Occipital lobe (tissue), 2 donors: ENCODE measurements around the gene MXRA5. TPM values are rescaled to one million over a fixed set of nuclear protein-coding genes. Genes with fewer than 3 reads are reported as not detected.
"Not testable (repeated sequence)": the region's sequence is repeated elsewhere in the genome, so short reads cannot be mapped to it uniquely, and the experiment has no call there.

Experiments used
- DNase-seq: peaks from one replicate; lab custom pipeline; 2025; lab: John Stamatoyannopoulos, UW
- total RNA-seq: library from RNA; depleted of rRNA; stranded (reverse); fragments of >200 nt; gene quantifications from one replicate; pipeline ENCODE4 v1.2.3, GENCODE V29; 2014

The MXRA5 gene
- total RNA-seq = 1.7 TPM

DNA sequence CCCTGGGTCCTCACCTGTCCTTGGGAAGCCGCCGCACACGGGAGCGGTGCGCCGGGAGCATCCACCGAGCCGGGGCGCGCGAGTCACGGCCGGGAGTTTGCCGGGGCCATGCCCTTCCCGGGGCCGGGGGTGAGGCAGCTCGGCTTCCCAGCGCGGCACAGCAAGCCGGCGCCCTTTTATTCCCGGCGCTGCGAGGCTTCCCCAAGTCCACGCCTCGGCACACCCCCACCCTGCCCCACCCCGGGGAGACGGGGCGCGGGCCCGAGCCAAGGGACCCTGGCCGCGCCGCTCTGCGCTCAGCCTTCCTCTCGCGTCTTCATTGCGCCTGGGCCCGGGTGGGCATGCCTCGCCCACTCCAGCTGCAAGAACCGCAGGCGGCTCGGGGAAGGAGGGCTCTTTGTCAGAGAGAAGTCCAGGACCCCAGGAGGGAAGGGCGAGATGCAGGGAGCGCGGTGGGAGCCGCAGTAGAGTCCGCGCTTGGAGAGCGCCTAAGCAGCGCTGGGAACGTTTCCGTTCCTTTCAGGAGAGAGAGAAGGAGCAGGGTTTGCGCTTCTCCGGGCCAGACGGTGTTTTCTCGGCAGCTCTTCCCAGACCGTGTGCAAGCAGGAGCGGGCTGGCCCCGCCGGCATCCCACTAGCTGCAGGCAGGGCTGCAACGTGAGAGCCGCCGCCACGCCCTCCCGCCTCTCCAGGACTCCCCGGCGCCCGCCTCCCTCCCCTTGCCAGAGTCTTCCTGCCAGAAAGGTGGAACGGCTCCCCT, at the start of gene MXRA5:
MXRA5 (minus strand) TSS at position 152 of the 759 bp plus-strand sequence. CDS start 2,819 bp downstream, outside the sequence.
- no peak for DNase-seq

DNA sequence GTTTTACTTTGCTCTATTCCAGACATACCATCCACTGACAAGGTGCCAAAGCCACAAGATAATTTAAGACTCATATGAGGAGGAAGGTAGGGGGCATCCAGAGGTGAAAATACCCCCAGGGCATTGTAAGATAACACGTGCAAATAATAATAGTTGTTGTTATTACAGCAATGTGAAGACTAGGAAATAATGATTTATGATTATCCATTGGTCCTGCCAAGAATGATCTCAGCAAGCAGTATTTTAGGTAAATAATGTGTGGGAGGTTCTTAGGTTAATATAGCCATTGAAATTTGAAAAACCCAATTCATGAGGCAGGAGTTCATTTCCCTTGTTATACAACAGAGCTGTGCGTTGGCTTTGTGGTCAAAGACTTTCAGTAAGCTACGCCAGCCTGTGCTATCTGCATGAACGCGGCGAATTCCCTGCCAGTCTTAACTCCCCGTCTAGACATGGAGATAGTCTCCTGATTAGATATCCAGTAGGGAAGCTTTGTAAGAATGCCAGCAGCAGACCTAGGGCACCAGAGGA, 47.2 kb upstream of the MXRA5 start:
- no peak for DNase-seq

DNA sequence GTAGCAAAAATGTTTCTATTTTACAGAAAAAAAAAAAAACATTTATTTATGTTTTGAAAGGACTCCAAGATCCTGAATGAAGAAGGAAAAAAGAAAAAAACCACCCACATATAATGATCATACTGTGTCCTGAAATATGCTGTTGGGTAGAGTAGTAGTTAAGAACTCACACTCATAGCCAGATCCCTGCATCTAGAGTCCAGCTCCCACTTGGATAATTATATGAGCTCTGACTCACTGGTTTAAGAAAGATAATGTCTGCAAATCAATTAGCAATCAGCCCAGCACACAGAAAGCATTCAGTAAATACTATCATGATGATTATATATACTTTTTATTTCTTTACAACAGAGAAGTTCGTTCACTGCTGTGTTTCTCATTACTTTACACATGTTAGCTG, 46.7 kb upstream of the MXRA5 start:
- no peak for DNase-seq

DNA sequence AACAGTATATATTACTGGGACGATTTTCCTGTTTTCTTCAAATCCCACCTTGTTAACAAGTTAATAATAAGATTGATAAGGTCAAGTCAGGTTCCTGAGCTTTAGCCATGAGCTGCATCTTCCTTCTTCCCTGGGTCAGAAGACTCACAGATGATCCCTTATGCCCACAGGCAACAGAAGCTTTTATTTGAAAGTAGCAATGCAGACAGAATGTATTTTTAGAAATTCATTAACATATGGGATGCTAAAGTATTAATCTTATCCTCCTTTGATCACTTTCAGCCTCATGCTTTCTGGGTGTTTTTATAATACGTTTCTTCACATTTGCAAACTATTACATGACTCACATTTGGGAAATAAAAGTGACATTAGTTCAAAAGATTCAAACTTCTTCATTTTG, 42.0 kb upstream of the MXRA5 start:
- DNase-seq = no peak

GRCh38 chrX:3384327-3384726, 37.9 kb upstream of the MXRA5 start:
- no peak for DNase-seq

- no peak for DNase-seq
Measured at GRCh38 chrX:3380603-3381002, 34.2 kb upstream of the MXRA5 start.

DNA sequence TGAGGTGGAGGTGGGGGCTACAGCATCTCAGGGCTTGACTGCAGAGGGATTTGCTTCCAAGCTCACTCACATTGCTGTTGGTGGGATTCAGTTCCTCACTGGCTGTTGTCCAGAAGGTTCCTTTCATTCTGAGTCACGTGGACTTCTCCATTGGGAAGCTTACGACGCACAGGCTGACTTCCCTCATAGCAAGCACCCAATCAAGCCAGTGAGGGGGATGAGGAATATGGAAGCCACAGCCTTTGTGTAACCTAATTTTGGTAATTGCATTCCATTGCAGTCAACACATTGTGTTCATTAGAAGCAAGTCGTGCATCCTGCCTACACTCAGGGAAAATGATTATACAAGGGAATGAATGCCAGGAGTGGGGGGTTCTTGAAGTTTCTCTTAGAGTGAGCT, 32.7 kb upstream of the MXRA5 start:
- no peak for DNase-seq

DNA sequence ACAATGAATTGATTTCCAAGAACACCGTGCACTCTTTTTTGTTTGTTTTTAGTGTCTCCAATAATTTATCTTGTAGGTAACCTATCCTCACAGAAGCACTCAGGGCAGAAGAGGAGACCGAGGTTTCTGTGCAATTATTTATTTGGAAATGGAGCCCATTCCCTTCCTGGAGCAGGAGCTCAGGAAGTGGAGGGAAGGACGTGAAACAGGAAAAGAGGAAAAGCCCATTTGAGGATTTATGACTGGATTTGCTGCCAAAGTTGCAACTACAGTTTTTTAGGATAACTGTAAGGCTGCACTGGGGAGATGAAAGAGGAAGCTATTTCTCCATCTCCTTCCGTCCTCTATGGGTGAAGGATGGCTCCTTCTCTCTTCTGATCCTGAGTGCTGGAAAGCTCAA, 31.7 kb upstream of the MXRA5 start:
- no peak for DNase-seq

DNA sequence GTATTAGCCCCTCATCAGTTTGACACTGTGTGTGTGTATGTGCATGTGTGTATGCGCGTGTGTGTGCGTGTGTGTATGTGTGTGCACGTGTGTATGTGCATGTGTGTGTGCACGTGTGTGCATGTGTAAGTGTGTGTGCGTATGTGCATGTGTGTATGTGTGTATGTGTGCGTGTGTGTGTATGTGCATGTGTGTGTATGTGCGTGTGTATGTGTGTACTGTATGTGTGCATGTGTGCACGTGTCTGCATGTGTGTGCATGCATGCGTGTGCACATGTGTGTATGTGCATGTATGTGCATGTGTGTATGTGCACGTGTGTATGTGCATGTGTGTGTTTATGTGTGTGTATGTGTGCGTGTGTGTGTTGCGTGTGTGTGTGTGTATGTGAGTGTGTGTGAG, 31.1 kb upstream of the MXRA5 start:
- DNase-seq = no peak

DNA sequence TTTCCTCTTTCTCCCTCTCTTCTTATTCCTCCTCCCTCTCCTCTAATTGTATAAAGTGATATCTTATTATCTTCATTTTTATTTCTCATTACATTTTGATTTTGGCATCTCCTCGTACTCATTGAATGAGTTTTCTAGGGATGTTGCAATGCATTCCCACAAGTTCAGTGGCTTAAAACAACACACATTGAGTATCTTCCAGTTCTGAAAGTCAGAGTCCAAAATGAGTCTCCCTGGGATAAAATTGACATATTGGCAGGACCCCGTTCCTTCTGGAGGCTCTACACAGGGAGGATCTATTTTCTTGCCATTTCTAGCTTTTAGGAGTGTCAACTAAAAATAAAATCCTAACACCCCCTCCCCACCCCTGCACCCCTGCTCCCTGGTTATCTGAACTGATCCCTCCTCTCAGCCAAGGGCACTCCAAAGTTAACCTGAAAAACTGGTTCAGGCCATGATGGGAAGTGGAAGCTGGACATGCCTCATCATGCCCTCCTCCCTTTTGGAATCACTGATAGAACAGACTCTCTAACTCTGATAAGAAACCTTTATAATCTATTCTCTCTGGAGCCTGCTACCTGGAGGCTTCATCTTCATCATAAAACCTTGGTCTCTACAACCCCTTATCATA, 29.5 kb upstream of the MXRA5 start:
- DNase-seq = not testable (repeated sequence)

DNA sequence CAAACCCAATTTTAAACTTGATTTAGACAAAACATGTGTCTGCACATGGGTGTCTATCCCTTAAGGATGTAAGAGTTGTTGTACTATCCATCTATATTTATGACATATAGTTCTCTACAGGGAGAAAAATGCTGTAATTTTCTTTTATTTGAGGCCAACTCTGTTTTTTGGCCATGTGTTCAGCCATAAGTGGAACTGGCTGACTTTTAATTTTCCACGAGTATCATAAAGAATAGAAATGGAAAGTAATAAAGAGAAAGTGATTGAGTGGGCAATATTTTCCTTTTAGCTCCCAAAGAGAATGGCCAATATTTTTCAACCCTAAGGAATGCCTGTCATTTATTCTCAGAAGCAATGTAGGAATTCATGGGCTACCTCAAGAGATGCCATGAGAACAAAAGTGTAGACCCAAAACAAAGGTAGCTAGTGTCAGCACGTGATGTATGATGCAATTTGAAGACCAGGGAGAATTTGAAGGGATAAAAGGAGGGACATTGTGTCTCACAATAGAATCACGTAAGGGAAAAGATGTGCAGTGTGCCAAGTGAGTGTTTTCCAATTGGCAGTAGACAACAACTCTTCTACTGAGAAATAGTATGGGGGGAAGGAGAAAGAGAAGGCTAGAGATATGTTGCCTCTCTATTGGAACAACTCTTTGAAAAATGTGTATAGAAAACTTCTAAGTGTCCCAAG, 27.8 kb upstream of the MXRA5 start:
- DNase-seq = no peak

GRCh38 chrX:3371163-3371562, 24.7 kb upstream of the MXRA5 start:
- no peak for DNase-seq

- no peak for DNase-seq
Measured at GRCh38 chrX:3370656-3371055, 24.2 kb upstream of the MXRA5 start.

- DNase-seq = no peak
Measured at GRCh38 chrX:3362956-3363355, 16.5 kb upstream of the MXRA5 start.

DNA sequence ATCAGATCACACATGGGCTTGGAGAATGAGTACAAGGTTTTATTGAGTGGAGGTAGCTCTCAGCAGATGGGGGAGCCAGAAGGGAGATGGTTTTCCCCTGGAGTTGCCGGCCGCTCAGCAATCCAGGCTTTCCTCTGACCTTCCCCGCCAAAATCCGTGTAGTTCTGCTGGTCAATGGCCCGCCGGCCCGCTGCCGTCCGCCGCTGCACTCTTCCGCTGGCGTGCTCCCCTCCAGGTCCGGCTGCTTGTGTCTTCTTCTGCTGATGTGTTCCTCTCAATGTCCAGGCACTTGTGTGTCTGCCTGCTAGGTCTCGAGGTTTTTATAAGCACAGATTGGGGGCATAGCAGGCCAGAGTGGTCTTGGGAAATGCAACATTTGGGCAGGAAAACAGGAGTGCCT, 14.4 kb upstream of the MXRA5 start:
- DNase-seq = no peak

DNA sequence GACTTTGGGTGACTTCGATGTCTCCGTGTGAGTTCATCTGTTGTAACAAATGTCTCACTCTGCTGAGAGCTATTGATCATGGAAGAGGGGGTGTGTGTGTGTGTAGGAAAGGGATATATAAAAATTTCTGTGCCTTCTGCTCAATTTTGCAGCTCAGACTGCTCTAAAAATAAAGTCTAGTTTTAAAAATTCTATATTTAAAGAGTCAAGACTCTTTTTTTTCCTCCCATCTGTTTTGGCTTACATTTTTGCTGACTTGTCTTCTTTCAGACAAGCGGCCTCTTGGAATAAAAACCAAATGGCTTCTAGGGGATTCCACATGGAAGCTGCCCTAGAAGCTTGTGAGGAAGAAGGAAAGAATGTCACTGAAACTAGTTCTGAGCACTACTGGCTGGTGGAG, 6.3 kb upstream of the MXRA5 start:
- not testable (repeated sequence) for DNase-seq

DNA sequence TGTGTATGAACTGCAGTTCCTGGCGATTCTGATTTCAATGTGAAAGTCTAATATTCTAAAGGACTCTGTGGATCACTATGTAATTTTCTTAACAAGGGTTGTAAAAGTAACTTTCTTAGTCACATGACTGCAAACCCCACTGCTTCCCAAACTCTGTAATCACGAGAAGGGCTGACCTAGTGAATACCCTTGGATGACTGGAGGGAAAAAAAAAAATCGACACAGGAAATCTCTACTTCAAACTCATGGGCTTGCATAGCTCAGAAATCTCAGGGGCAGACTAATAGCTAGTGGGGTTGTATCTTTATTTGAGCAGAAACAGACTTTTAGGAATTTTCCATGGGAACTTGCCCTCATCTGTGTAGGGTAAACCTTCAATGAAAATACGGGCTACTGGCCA, 4.8 kb upstream of the MXRA5 start:
- DNase-seq = no peak

DNA sequence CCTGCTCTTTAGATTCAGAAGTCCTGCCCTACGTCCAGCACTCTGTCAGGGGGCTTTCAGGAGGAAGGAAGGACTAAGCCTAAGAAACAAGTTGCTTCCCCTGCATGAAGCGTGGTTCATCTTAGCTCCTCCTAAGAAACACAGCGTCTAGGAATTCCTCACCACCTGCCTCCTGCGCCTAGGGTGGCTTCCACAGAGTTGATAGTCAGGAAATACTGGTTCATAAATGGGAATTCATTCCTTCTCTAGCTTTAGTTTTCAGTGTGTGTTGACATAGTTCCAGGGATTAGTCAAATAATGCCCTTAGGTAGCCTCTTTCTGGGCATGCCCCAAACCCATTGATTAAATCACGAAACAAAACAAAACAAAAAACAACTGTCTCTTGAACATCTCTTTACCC, 1.7 kb upstream of the MXRA5 start:
- DNase-seq = no peak

DNA sequence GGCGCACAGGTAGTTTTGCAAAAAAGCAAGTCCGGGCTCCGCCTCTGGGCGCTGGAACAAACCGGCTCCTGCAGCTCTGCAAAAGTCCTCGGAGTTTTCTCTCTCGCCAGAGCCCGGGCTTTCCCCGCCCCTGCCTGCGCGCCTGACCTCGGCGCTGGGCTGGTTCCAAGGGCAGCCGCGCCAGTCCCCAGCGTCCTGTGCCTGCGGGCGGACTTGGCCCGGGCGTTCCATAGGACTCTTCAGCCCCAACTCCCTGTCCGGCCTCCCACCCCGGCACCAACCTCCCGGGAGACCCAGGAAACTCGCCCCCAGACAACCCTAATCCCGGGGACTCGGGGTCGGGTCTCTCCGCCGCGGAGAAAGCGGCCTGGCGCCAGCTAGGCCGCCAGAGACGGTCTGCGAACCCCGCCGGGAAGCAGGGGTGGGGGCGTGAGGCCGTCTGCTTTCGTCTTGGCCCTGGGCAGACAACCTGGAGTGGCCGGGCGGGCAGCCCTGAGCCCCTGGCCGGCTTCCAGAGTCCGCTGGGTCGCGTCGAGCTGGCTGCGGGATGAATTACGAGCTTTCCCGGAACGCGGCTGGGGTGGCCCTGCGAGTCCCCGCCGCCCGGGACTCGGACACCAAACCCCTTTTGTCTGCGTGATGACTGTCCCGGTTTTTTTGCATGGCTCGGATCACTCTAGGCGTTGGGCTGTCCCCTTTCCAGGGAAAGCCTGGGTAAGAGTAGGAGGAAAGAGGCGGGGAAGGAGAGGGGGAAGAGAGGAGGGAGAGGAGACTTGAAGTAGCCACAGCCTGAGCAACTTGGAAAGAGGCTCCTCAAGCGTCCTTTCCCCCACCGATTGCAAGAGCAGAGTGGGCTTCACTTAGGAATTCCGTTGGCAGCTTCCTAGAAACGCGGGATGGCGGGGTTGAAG, 916 bp downstream of the MXRA5 start:
- DNase-seq = peak; percentile 3

GRCh38 chrX:3343569-3343968, 2.9 kb downstream of the MXRA5 start:
- not testable (repeated sequence) for DNase-seq

GRCh38 chrX:3340016-3340415, 6.4 kb downstream of the MXRA5 start:
- DNase-seq = no peak
